Natural killer cell (primary cell): ENCODE data around the gene BRAT1. TPM values are rescaled to one million over a fixed set of nuclear protein-coding genes. Genes with fewer than 3 reads are reported as not detected.

Source experiments
- ATAC-seq, 3 donors: fragments of 150-1000 bp in 2 of 3; fragments of 200-7000 bp in 1 of 3; cut with Tn5 transposase; 1 replicate in 1 of 3; 2 replicates in 2 of 3; pipeline ENCODE4 v1.10.0; 2021; ENCODE audit warnings: mild to moderate bottlenecking in 2 of 3, moderate library complexity in 2 of 3
- DNase-seq, 2 donors: peaks; one replicate each; pipeline versions ENCODE4 v3.0.0 to v3.0.0-alpha.2; 2013 to 2021; ENCODE audit warnings: mixed read lengths in 1 of 2
- H3K27ac ChIP-seq: one replicate; pipeline ENCODE4 v1.5.1; 2013; ENCODE audit warnings: mild to moderate bottlenecking, low read length
- H3K27me3 ChIP-seq: one replicate; pipeline ENCODE4 v1.6.1; 2013; ENCODE audit warnings: low read length; ENCODE audit not compliant: control insufficient read depth, insufficient read depth
- H3K36me3 ChIP-seq: one replicate; pipeline ENCODE4 v1.6.1; 2013; ENCODE audit warnings: low read length; ENCODE audit not compliant: control insufficient read depth, insufficient read depth
- H3K4me1 ChIP-seq: one replicate; pipeline ENCODE4 v1.6.1; 2013; ENCODE audit warnings: low read length; ENCODE audit not compliant: control insufficient read depth, insufficient read depth
- H3K4me3 ChIP-seq: one replicate; pipeline ENCODE4 v1.5.1; 2013; ENCODE audit warnings: low read length
- H3K9me3 ChIP-seq: one replicate; pipeline ENCODE4 v1.6.1; 2013; ENCODE audit warnings: low read length; ENCODE audit not compliant: control insufficient read depth, insufficient read depth
- H3K27ac Mint-ChIP-seq, 2 donors: one replicate each; pipeline ENCODE4 v1.8.0; 2022; ENCODE audit warnings: mild to moderate bottlenecking in 2 of 2, mixed read lengths in 2 of 2, moderate library complexity in 1 of 2
- H3K27me3 Mint-ChIP-seq, 2 donors: one replicate each; pipeline ENCODE4 v1.8.0; 2022; ENCODE audit warnings: low read depth in 2 of 2, mixed read lengths in 2 of 2
- H3K36me3 Mint-ChIP-seq: one replicate; pipeline ENCODE4 v1.8.0; 2022; ENCODE audit warnings: mixed read lengths
- H3K4me1 Mint-ChIP-seq, 2 donors: one replicate each; pipeline ENCODE4 v1.8.0; 2022; ENCODE audit warnings: mixed read lengths in 2 of 2
- H3K4me3 Mint-ChIP-seq: one replicate; pipeline ENCODE4 v1.8.0; 2022; ENCODE audit warnings: mild to moderate bottlenecking, moderate library complexity, mixed read lengths
- H3K9me3 Mint-ChIP-seq, 2 donors: one replicate each; pipeline ENCODE4 v1.8.0; 2022; ENCODE audit warnings: mixed read lengths in 2 of 2
- CTCF ChIP-seq: fragments of 200-600 bp; IDR thresholded peaks from one replicate; pipeline ENCODE4 v1.8.0; 2022; ENCODE audit warnings: antibody characterized with exemption
- WGBS: methylation state at CpG from one replicate; pipeline ENCODE4 v1.1.7; 2013; ENCODE audit warnings: missing lambda C conversion rate; ENCODE audit not compliant: insufficient coverage; 5-methylcytosine and 5-hydroxymethylcytosine counted together
- intact Hi-C: fragments of 100-400 bp; cut with micrococcal nuclease; formaldehyde crosslinking; loops from one replicate; pipeline ENCODE4 v1.14.2; 2022
- total RNA-seq, 4 donors: library from RNA; stranded (reverse); fragments of 120-200 nt in 1 of 4; gene quantifications; one replicate each; pipeline versions ENCODE4 v1.2.3 to v1.2.4, GENCODE V29; 2013 to 2022

Gene BRAT1
- total RNA-seq, 3 donors from 2014 or later (not counting 1 experiment from before 2014, with no cell fraction given), result 24.9 to 26.7 (median 25.6) TPM

GRCh38 chr7:2520131-2520760, 35.1 kb downstream of the BRAT1 start:
- Histone ChIP-seq H3K9me3 (no peaks in the 10 kb centered on the region), H3K4me1 (peaks cover 54% of the 10 kb centered on the region), H3K36me3 (peaks cover 8% of the 10 kb centered on the region), H3K27ac (peak overlapping the region; percentile 5), H3K27me3 (no peaks in the 10 kb centered on the region), H3K4me3 (peak overlapping the region; percentile 71)
- TF ChIP-seq CTCF, result no peak
- peak in 1 of 2 donors; percentile 49 for DNase-seq
- Mint-ChIP-seq H3K4me1 (peaks cover 20 to 37% of the 10 kb centered on the region in 2 donors), H3K9me3 (no peaks in the 10 kb centered on the region), H3K27ac (peak overlapping the region; percentile 94 to 97), H3K4me3 (peak overlapping the region; percentile 93), H3K27me3 (no peaks in the 10 kb centered on the region), H3K36me3 (no peaks in the 10 kb centered on the region)
- intact Hi-C loops, result loop anchor here (5.0 to 10.0 kb wide), 4 partner anchors 43 to 1613 kb away; partner anchors contain the start of genes GRIFIN and TTYH3
- under 1% methylated on average over 37 of the region's 37 CpGs for WGBS
- ATAC-seq, result no peak

- intact Hi-C loops, result no loop called here
- H3K27ac ChIP-seq, result peak within 1 kb of the TSS; percentile 13
- Mint-ChIP-seq H3K27ac (peak within 1 kb of the TSS; percentile 94 to 97), H3K36me3 (no peaks in the 10 kb centered on the region), H3K4me1 (peaks cover 20 to 37% of the 10 kb centered on the region in 2 donors), H3K27me3 (no peaks in the 10 kb centered on the region), H3K9me3 (no peaks in the 10 kb centered on the region), H3K4me3 (peak within 1 kb of the TSS; percentile 93)
- under 1% methylated on average over 95 of the region's 95 CpGs for WGBS
- H3K36me3 ChIP-seq, result peaks cover 4% of the 10 kb centered on the region
- H3K9me3 ChIP-seq, result no peaks in the 10 kb centered on the region
- peak within 1 kb of the TSS; percentile 71 for H3K4me3 ChIP-seq
- H3K4me1 ChIP-seq, result peaks cover 45% of the 10 kb centered on the region
- DNase-seq (peak; percentile 90 to 93), ATAC-seq (peak; percentile 65 to 87 (median 78))
- no peaks in the 10 kb centered on the region for H3K27me3 ChIP-seq
- no peak for TF ChIP-seq CTCF
These were observed 36.0 kb downstream of the BRAT1 start, which contains the start of gene LFNG for GRCh38 chr7:2519119-2519930. Gene LFNG, plus strand, starts transcription at chr7:2519774. Its CDS starts 88 bp downstream, at chr7:2519862.

- Mint-ChIP-seq H3K9me3 (no peaks in the 10 kb centered on the region), H3K4me3 (peak overlapping the region; percentile 81), H3K36me3 (no peaks in the 10 kb centered on the region), H3K27ac (peak overlapping the region; percentile 73 to 75), H3K27me3 (no peaks in the 10 kb centered on the region), H3K4me1 (peaks cover 20 to 37% of the 10 kb centered on the region in 2 donors)
- Histone ChIP-seq H3K27me3 (no peaks in the 10 kb centered on the region), H3K36me3 (peaks cover 4% of the 10 kb centered on the region), H3K4me3 (peak overlapping the region; percentile 39), H3K9me3 (no peaks in the 10 kb centered on the region), H3K4me1 (peaks cover 43% of the 10 kb centered on the region), H3K27ac (peak overlapping the region; percentile 13)
- TF ChIP-seq CTCF, result no peak
- no peak for ATAC-seq
- no peak for DNase-seq
- WGBS, result 4% methylated on average over 41 of the region's 41 CpGs
- intact Hi-C loops, result no loop called here
These were observed 36.6 kb downstream of the BRAT1 start for GRCh38 chr7:2518737-2519118.
